CD4-positive, alpha-beta T cell treated with Interleukin-12 subunit alpha and Interleukin-12 subunit beta, for 1 hour (primary cell): ENCODE results near the gene RNF43.
"Not testable (repeated sequence)": the region's sequence is repeated elsewhere in the genome, so short reads cannot be mapped to it uniquely, and the experiment has no call there.

Source experiments
- DNase-seq: peaks from one replicate; pipeline ENCODE4 v3.0.0-alpha.2; 2020

Gene RNF43

GRCh38 chr17:58403311-58403710 lies 14.0 kb downstream of the RNF43 start:
- no peak for DNase-seq

GRCh38 chr17:58402679-58403078 lies 14.7 kb downstream of the RNF43 start:
- no peak for DNase-seq

GRCh38 chr17:58402047-58402446 lies 15.3 kb downstream of the RNF43 start:
- no peak for DNase-seq

- DNase-seq: no peak
Observed at GRCh38 chr17:58401287-58401686, 16.0 kb downstream of the RNF43 start.

- DNase-seq: no peak
Observed at GRCh38 chr17:58400826-58401225, 16.5 kb downstream of the RNF43 start.

GRCh38 chr17:58399974-58400373 lies 17.4 kb downstream of the RNF43 start:
- DNase-seq: no peak

GRCh38 chr17:58398574-58399266 lies 18.6 kb downstream of the RNF43 start:
- no peak for DNase-seq

GRCh38 chr17:58397421-58397820 lies 19.9 kb downstream of the RNF43 start:
- DNase-seq: not testable (repeated sequence)

GRCh38 chr17:58396173-58396572 lies 21.2 kb downstream of the RNF43 start:
- no peak for DNase-seq

GRCh38 chr17:58394534-58395223 lies 22.7 kb downstream of the RNF43 start:
- no peak for DNase-seq

- no peak for DNase-seq
Observed at GRCh38 chr17:58391302-58391984, 25.9 kb downstream of the RNF43 start.

GRCh38 chr17:58390884-58391283 lies 26.4 kb downstream of the RNF43 start:
- no peak for DNase-seq

GRCh38 chr17:58388302-58389190 lies 28.8 kb downstream of the RNF43 start:
- no peak for DNase-seq

- no peak for DNase-seq
Observed at GRCh38 chr17:58387834-58388233, 29.5 kb downstream of the RNF43 start.

- DNase-seq: no peak
Observed at GRCh38 chr17:58386708-58387107, 30.6 kb downstream of the RNF43 start.

GRCh38 chr17:58385359-58385899 lies 31.9 kb downstream of the RNF43 start:
- no peak for DNase-seq

GRCh38 chr17:58384897-58385296 lies 32.4 kb downstream of the RNF43 start:
- DNase-seq: no peak

GRCh38 chr17:58383892-58384462 lies 33.4 kb downstream of the RNF43 start:
- DNase-seq: no peak

- no peak for DNase-seq
Observed at GRCh38 chr17:58382872-58383242, 34.5 kb downstream of the RNF43 start.

GRCh38 chr17:58382108-58382871 lies 35.0 kb downstream of the RNF43 start:
- no peak for DNase-seq
